Heart right ventricle (tissue), 16 donors: ENCODE measurements around the gene KMT2E. TPM values are rescaled to one million over a fixed set of nuclear protein-coding genes. Genes with fewer than 3 reads are reported as not detected.

ENCODE experiments used
- ATAC-seq, 8 donors: fragments of 200-7000 bp; cut with Tn5 transposase; one replicate each; pipeline ENCODE4 v1.9.1; 2020; ENCODE audit warnings: mild to moderate bottlenecking in 8 of 8, moderate library complexity in 8 of 8, moderate number of reproducible peaks in 1 of 8
- DNase-seq, 2 donors: peaks; one replicate each; pipeline ENCODE4 v3.0.0-alpha.2; 2020
- H3K27ac ChIP-seq, 10 donors: fragments of 200-600 bp; sonication (generic) in 2 of 10; one replicate each; pipeline versions ENCODE4 v1.5.0 to v1.8.0; 2020 to 2022; ENCODE audit warnings: mild to moderate bottlenecking in 3 of 10
- H3K27me3 ChIP-seq, 7 donors: fragments of 200-600 bp; one replicate each; pipeline ENCODE4 v1.8.0; 2021 to 2022; ENCODE audit warnings: mild to moderate bottlenecking in 2 of 7
- H3K36me3 ChIP-seq, 9 donors: fragments of 200-600 bp; sonication (generic) in 1 of 9; one replicate each; pipeline versions ENCODE4 v1.5.0 to v1.8.0; 2020 to 2022; ENCODE audit warnings: mild to moderate bottlenecking in 2 of 9
- H3K4me1 ChIP-seq, 9 donors: fragments of 200-600 bp; sonication (generic) in 1 of 9; one replicate each; pipeline versions ENCODE4 v1.5.0 to v1.8.0; 2020 to 2022; ENCODE audit warnings: mild to moderate bottlenecking in 4 of 9
- H3K4me3 ChIP-seq, 10 donors: fragments of 200-600 bp; sonication (generic) in 2 of 10; one replicate each; pipeline versions ENCODE4 v1.5.0 to v1.8.0; 2020 to 2022; ENCODE audit warnings: mild to moderate bottlenecking in 7 of 10, moderate library complexity in 2 of 10
- H3K9me3 ChIP-seq, 11 donors: fragments of 200-600 bp in 10 of 11; sonication (generic) in 2 of 11; one replicate each; pipeline versions ENCODE4 v1.5.0 to v1.8.0; 2013 to 2022; ENCODE audit warnings: mild to moderate bottlenecking in 2 of 11, control low read depth in 1 of 11, moderate library complexity in 1 of 11
- CTCF ChIP-seq, 9 donors: fragments of 200-600 bp; sonication (generic) in 2 of 9; IDR thresholded peaks; one replicate each; pipeline versions ENCODE4 v1.5.0 to v1.8.0; 2021 to 2022; ENCODE audit warnings: antibody characterized with exemption in 9 of 9, mild to moderate bottlenecking in 5 of 9, moderate library complexity in 1 of 9
- WGBS, 2 donors: extraction: QIAGEN DNeasy Blood & Tissue Kit; methylation state at CpG; one replicate each; pipeline ENCODE4 v1.1.7; 2013; ENCODE audit warnings: inconsistent platforms in 1 of 2; 5-methylcytosine and 5-hydroxymethylcytosine counted together
- intact Hi-C, 10 donors: fragments of 100-400 bp; cut with DNase I; formaldehyde crosslinking; loops; one replicate each; pipeline versions ENCODE4 v1.11.1 to v1.14.2; 2022
- polyA plus RNA-seq, 2 donors: library from polyadenylated mRNA; stranded (reverse); fragments of 200-250 nt; gene quantifications; one replicate each; pipeline ENCODE4 v1.2.3, GENCODE V29; 2013
- total RNA-seq, 10 donors: library from RNA; stranded (reverse); fragmentation: NEBNext Ultra II Directional in 3 of 10; extraction: Animal tissue kit (Norgen Biotek cat#: 25700) in 3 of 10; gene quantifications; one replicate each; pipeline versions ENCODE4 v1.2.1 to v1.2.4, GENCODE V29; 2021 to 2023
- donor health status: Arrhythmogenic right ventricular cardiomyopathy.
- donor health status: ischemic (EF 13 %, LVEDD 7.1; RV severe dilation, severe dysfunction).
- donor health status: healthy with polysubstance abuse.
- donor health status: DM: no; HTN: yes; CAD: no.
- donor health status: DM: no; HTN: no; CAD: no.
- donor health status: ischemic (EF 25% LVEDD 6.9; RV normal size, moderate dysfunction).
- donor health status: ischemic (EF 25% LVEDD 5.7; RV mildly dilated, moderate dysfunction).
- donor health status: healthy.
- donor health status: DM: yes; HTN: yes; CAD: no.
- donor health status: Ischemic cardiomyopathy.
- donor health status: ischemic (EF 35%, LVEDD 5.7; RV mildly dilated, moderate dysfunction).
- donor health status: nonischemic (EF 11% LVEDD 7.7; RV severe dilation, severe dysfunction).
- donor health status: DM: yes; HTN: yes; CAD: no.
- donor health status: PGD.
- donor health status: ischemic (EF 29% LVEDD 5.4; RV normal size, mild dysfunction).
- donor health status: nonischemic (EF 23%, LVEDD 6.1; RV moderate dilation, normal function).

Gene KMT2E
- total and polyA plus RNA-seq, 12 donors = 9.4 to 53.3 (median 46.2) TPM

GRCh38 chr7:105097619-105098018, 83.6 kb downstream of the KMT2E start:
- Histone ChIP-seq H3K36me3 (peaks cover 0 to 100% (median 14%) of the 10 kb centered on the region in 9 donors), H3K27me3 (no peaks in the 10 kb centered on the region), H3K9me3 (no peaks in the 10 kb centered on the region), H3K27ac (peak overlapping the region in 8 of 10 donors; percentile 0 to 55 (median 25)), H3K4me3 (no peak overlapping the region), H3K4me1 (peaks cover 0 to 36% (median 12%) of the 10 kb centered on the region in 9 donors)
- ATAC-seq (peak in 5 of 8 donors; percentile 34 to 59 (median 48)), DNase-seq (no peak)
- intact Hi-C loops = loop anchor here in 1 of 10 donors (10.0 kb wide), 1 partner anchor 113 kb away; no protein-coding TSS in a partner anchor
- TF ChIP-seq CTCF (IDR thresholded peaks at IDR 0.05) = no peak
- 55 to 60% methylated on average over 7 of the region's 7 CpGs for WGBS, 2 donors

- no peaks in the 10 kb centered on the region for H3K27me3 ChIP-seq
- WGBS, 2 donors = 74 to 77% methylated on average over 2 of the region's 2 CpGs
- no peak overlapping the region for H3K4me3 ChIP-seq
- H3K4me1 ChIP-seq = peaks cover 0 to 45% (median 19%) of the 10 kb centered on the region in 9 donors
- H3K27ac ChIP-seq = peak overlapping the region in 1 of 10 donors; percentile 17
- intact Hi-C loops = loop anchor here in 1 of 10 donors (10.0 kb wide), 1 partner anchor 114 kb away; no protein-coding TSS in a partner anchor
- no peaks in the 10 kb centered on the region for H3K9me3 ChIP-seq
- ATAC-seq (peak in 1 of 8 donors; percentile 32), DNase-seq (no peak)
- no peak for TF ChIP-seq CTCF (IDR thresholded peaks at IDR 0.05)
- peaks cover 0 to 100% (median 18%) of the 10 kb centered on the region in 9 donors for H3K36me3 ChIP-seq
Observed at GRCh38 chr7:105098863-105099515, 85.0 kb downstream of the KMT2E start.

GRCh38 chr7:105101864-105102263, 87.9 kb downstream of the KMT2E start:
- Histone ChIP-seq H3K4me3 (no peak overlapping the region), H3K27ac (peak overlapping the region in 3 of 10 donors; percentile 8 to 29 (median 28)), H3K4me1 (peaks cover 0 to 45% (median 19%) of the 10 kb centered on the region in 9 donors), H3K27me3 (no peaks in the 10 kb centered on the region), H3K36me3 (peaks cover 0 to 100% (median 44%) of the 10 kb centered on the region in 9 donors), H3K9me3 (no peaks in the 10 kb centered on the region)
- WGBS, 2 donors = 58 to 70% methylated on average over 4 of the region's 4 CpGs
- ATAC-seq (peak in 1 of 8 donors; percentile 31), DNase-seq (no peak)
- no peak for TF ChIP-seq CTCF (IDR thresholded peaks at IDR 0.05)
- intact Hi-C loops = loop anchor here in 4 of 10 donors (5.0 to 10.0 kb wide), 4 partner anchors 85 to 177 kb away; no protein-coding TSS in a partner anchor

GRCh38 chr7:105102557-105103352, 88.8 kb downstream of the KMT2E start:
- Histone ChIP-seq H3K27ac (peak overlapping the region in 3 of 10 donors; percentile 8 to 28 (median 19)), H3K36me3 (peaks cover 0 to 100% (median 50%) of the 10 kb centered on the region in 9 donors)
- intact Hi-C loops = loop anchor here in 4 of 10 donors (5.0 to 10.0 kb wide), 4 partner anchors 85 to 178 kb away; no protein-coding TSS in a partner anchor

More at GRCh38 chr7:105102557-105103352, 88.8 kb downstream of the KMT2E start:
- no peak for DNase-seq
- no peaks in the 10 kb centered on the region for H3K9me3 ChIP-seq
- peaks cover 0 to 41% (median 19%) of the 10 kb centered on the region in 9 donors for H3K4me1 ChIP-seq
- no peak for ATAC-seq
- WGBS, 2 donors = 87 to 91% methylated on average over 4 of the region's 4 CpGs
- no peak for TF ChIP-seq CTCF (IDR thresholded peaks at IDR 0.05)
- no peak overlapping the region for H3K4me3 ChIP-seq
- no peaks in the 10 kb centered on the region for H3K27me3 ChIP-seq
